K562 (cell line): ENCODE results near the gene TMEM88. TPM values are rescaled to one million over a fixed set of nuclear protein-coding genes. Genes with fewer than 3 reads are reported as not detected.

Source experiments
- ATAC-seq: fragments of 200-7000 bp; cut with Tn5 transposase; 3 replicates; pipeline ENCODE4 v1.9.1; 2020; ENCODE audit warnings: moderate library complexity
- BruUV-seq: library from RNA; stranded (reverse); fragments of 400-500 nt; replicated peaks from 2 replicates; lab custom pipeline; 2021; lab: Mats Ljungman, UMichigan
- CTCF ChIA-PET: fragments of 300-600 bp; formaldehyde crosslinking; extraction: SDS; loops from one replicate; lab custom pipeline; 2021; ENCODE audit warnings: low intra/inter-chr PET ratio; lab: Yijun Ruan, JAX
- POLR2A ChIA-PET: fragments of 300-600, 350-650 bp; sonication (Branson Sonifier 250); formaldehyde crosslinking; extraction: SDS; loops from one replicate; lab custom pipeline; 2021; ENCODE audit warnings: antibody characterized with exemption, inconsistent platforms; lab: Yijun Ruan, JAX
- DNase-seq, 4 experiments: peaks; one replicate each; pipeline versions ENCODE4 v3.0.0 to v3.0.0-alpha.2; 2011 to 2018; ENCODE audit warnings: low spot score in 3 of 4, mixed read lengths in 3 of 4; ENCODE audit errors: extremely low read depth in 1 of 4
- FAIRE-seq: peaks from 2 replicates; lab custom pipeline; 2011; peaks lifted over from hg19 to GRCh38; lab: Jason Lieb, UNC
- H2AFZ ChIP-seq: 2 replicates; pipeline ENCODE4 v1.6.0; 2011; ENCODE audit warnings: low read depth, low read length, control low read depth, inconsistent platforms
- H3K27ac ChIP-seq: fragments of 200-600 bp; 3 replicates; pipeline ENCODE4 v1.8.0; 2011; ENCODE audit warnings: low read depth, mild to moderate bottlenecking, control low read depth, inconsistent platforms, low read length, moderate library complexity, mixed read lengths; ENCODE audit errors: extremely low read depth
- H3K27me3 ChIP-seq, 2 experiments: fragments of 300-600 bp in 1 of 2; 2 replicates in 1 of 2; 3 replicates in 1 of 2; pipeline versions ENCODE4 v1.6.0 to v1.8.0; 2011; ENCODE audit warnings: inconsistent platforms in 2 of 2, low read length in 2 of 2, mild to moderate bottlenecking in 1 of 2, mixed read lengths in 1 of 2, moderate library complexity in 1 of 2; ENCODE audit not compliant: control insufficient read depth in 2 of 2, insufficient read depth in 2 of 2
- H3K36me3 ChIP-seq: fragments of 300-600 bp; 3 replicates; pipeline ENCODE4 v1.8.0; 2011; ENCODE audit warnings: mild to moderate bottlenecking, low read length, inconsistent platforms; ENCODE audit not compliant: control insufficient read depth, insufficient read depth
- H3K4me1 ChIP-seq, 2 experiments: fragments of 200-600 bp in 1 of 2; replicated peaks in 1 of 2; 2 replicates in 1 of 2; 3 replicates in 1 of 2; pipeline versions ENCODE4 v1.5.1 to v1.8.0; 2011; ENCODE audit warnings: inconsistent platforms in 2 of 2, low read length in 2 of 2, mild to moderate bottlenecking in 1 of 2, mixed read lengths in 1 of 2, moderate library complexity in 1 of 2; ENCODE audit not compliant: control insufficient read depth in 2 of 2, insufficient read depth in 2 of 2
- H3K4me2 ChIP-seq: 2 replicates; pipeline ENCODE4 v1.6.1; 2011; ENCODE audit warnings: low read length, control low read depth, inconsistent platforms, mixed read lengths; ENCODE audit not compliant: insufficient read depth
- H3K4me3 ChIP-seq: fragments of 200-600 bp; sonication (generic), shearing (Covaris generic); 2 replicates; pipeline ENCODE4 v1.5.1; 2016; ENCODE audit warnings: control low read depth, inconsistent platforms
- H3K79me2 ChIP-seq: fragments of 200-600 bp; 3 replicates; pipeline ENCODE4 v1.8.0; 2011; ENCODE audit warnings: low read length, inconsistent platforms; ENCODE audit not compliant: control insufficient read depth, insufficient read depth
- H3K9ac ChIP-seq, 2 experiments: 2 replicates each; pipeline versions ENCODE4 v1.6.0 to v1.6.1; 2011; ENCODE audit warnings: low read depth in 2 of 2, low read length in 2 of 2, control low read depth in 1 of 2, inconsistent platforms in 1 of 2, mild to moderate bottlenecking in 1 of 2, mixed read lengths in 1 of 2; ENCODE audit not compliant: insufficient read depth in 1 of 2
- H3K9me1 ChIP-seq: one replicate; pipeline ENCODE4 v1.6.0; 2011; ENCODE audit warnings: inconsistent platforms, mild to moderate bottlenecking, low read length, moderate library complexity; ENCODE audit not compliant: control insufficient read depth, insufficient read depth
- H3K9me3 ChIP-seq: replicated peaks from 2 replicates; pipeline ENCODE4 v1.5.1; 2011; ENCODE audit warnings: low read depth, low read length, inconsistent platforms; ENCODE audit not compliant: control insufficient read depth, insufficient read depth
- H4K20me1 ChIP-seq: replicated peaks from 2 replicates; pipeline ENCODE4 v1.6.1; 2011; ENCODE audit warnings: low read length, inconsistent platforms, mixed read lengths; ENCODE audit not compliant: control insufficient read depth, insufficient read depth
- NRF1 ChIP-seq, 2 experiments: fragments of 450-650 bp; IDR thresholded peaks in 1 of 2; conservative IDR thresholded peaks in 1 of 2; 2 replicates each; pipeline ENCODE4 v1.6.1; 2014; ENCODE audit warnings: mild to moderate bottlenecking in 2 of 2
- TBL1XR1 ChIP-seq, 2 experiments: IDR thresholded peaks; 2 replicates each; pipeline ENCODE4 v1.6.1; 2012; ENCODE audit warnings: improper control_type of control experiment in 2 of 2, low read length in 2 of 2, mild to moderate bottlenecking in 1 of 2
- ZKSCAN1 ChIP-seq: fragments of 150-350 bp; IDR thresholded peaks from 2 replicates; pipeline ENCODE4 v1.6.1; 2016; ENCODE audit warnings: low read depth, low read length
- ZNF76 ChIP-seq: fragments of 250-450 bp; sonication (Bioruptor Pico); IDR thresholded peaks from 2 replicates; pipeline ENCODE4 v1.4.0; 2020; ENCODE audit warnings: mild to moderate bottlenecking, moderate library complexity, borderline replicate concordance
- WGBS: fragments of 100-300 bp; shearing (Covaris generic); methylation state at CpG from one replicate; pipeline ENCODE4 v1.1.6; 2016; ENCODE audit warnings: low coverage, mixed read lengths; ENCODE audit not compliant: insufficient coverage; ENCODE audit errors: missing lambda C conversion rate; 5-methylcytosine and 5-hydroxymethylcytosine counted together
- in situ Hi-C: fragments of 300-500 bp; cut with MboI; formaldehyde crosslinking; loops from 4 replicates; pipeline ENCODE4 v1.15.0; 2018; ENCODE audit warnings: inconsistent platforms, mixed read lengths
- intact Hi-C: fragments of 100-400 bp; cut with micrococcal nuclease; formaldehyde crosslinking; loops from 2 replicates; pipeline ENCODE4 v1.14.2; 2022
- polyA plus RNA-seq, 8 experiments: library from polyadenylated mRNA; depleted of rRNA in 4 of 8; stranded (reverse) in 5 of 8; unstranded in 3 of 8; fragments of >200 nt; fragmentation: Nextera tagmentation in 2 of 8; fragmentation: Illumina TruSeq in 1 of 8; extraction: Ambion mirVana in 2 of 8; extraction: Trizol in 1 of 8; gene quantifications; 2 replicates each; pipeline versions ENCODE4 v1.2.1 to v1.2.3, GENCODE V29; 2011 to 2014; ENCODE audit warnings: inconsistent platforms in 1 of 8, missing spikeins in 1 of 8
- total RNA-seq, 7 experiments: library from RNA; depleted of rRNA in 6 of 7; stranded (reverse); fragments of >200 nt in 6 of 7; fragmentation: Illumina TruSeq in 2 of 7; extraction: Trizol in 2 of 7; gene quantifications; 2 replicates each; pipeline versions ENCODE4 v1.2.1 to v1.2.3, GENCODE V29; 2011 to 2021; ENCODE audit warnings: low replicate concordance in 1 of 7

The TMEM88 gene
- total and polyA plus RNA-seq, 9 of the 15 experiments (the other 6 are each of a cell fraction or from before 2014, with no cell fraction given) = 0.10 to 1.4 (median 0.36) TPM; not detected in 3

GRCh38 chr17:7850701-7851437 is 4.0 kb upstream of the TMEM88 start:
- Histone ChIP-seq H3K9ac (no peak overlapping the region), H3K27ac (no peak overlapping the region), H3K4me1 (peaks cover 0 to 30% of the 10 kb centered on the region in 2 experiments; a peak in 2 of 5 replicates), H3K36me3 (peaks cover 62% of the 10 kb centered on the region; the same call in 2 of the 3 replicates), H3K79me2 (peaks cover 3% of the 10 kb centered on the region; the same call in 1 of the 3 replicates)
- BruUV-seq = no TSS peak
- intact Hi-C loops = loop anchor here (10.0 kb wide), 1 partner anchor 106 kb away; no protein-coding TSS in a partner anchor
- ChIA-PET POLR2A (interaction anchor here (1.0 to 1.4 kb wide), 3 partner anchors 9 to 20 kb away, joined by 4 to 8 read pairs (median 4); no protein-coding TSS in a partner anchor), CTCF (interaction anchor here (1.3 kb wide), 1 partner anchor 29 kb away, joined by 8 read pairs; no protein-coding TSS in a partner anchor)
- in situ Hi-C loops = no loop called here
- ATAC-seq (no peak), DNase-seq (no peak)
- 97% methylated on average over 10 of the region's 17 CpGs for WGBS
- no peak for TF ChIP-seq NRF1 (conservative IDR thresholded peaks at IDR 0.05 in 1 of 2, IDR thresholded peaks at IDR 0.05 in 1 of 2)
- TF ChIP-seq ZNF76 = no peak
- 0 out of 2 replicates have a peak, but pooled peaks have one; percentile 57 for TF ChIP-seq ZKSCAN1
- TF ChIP-seq TBL1XR1 (IDR thresholded peaks at IDR 0.05; ENCODE audit: low read length in 2 of 2) = no peak
- TF ChIP-seq, all 486 proteins: peak for 1
- Histone ChIP-seq H3K4me2 (no peak overlapping the region), H2AFZ (no peak overlapping the region), H3K9me1 (no peaks in the 10 kb centered on the region), H3K4me3 (no peak overlapping the region), H4K20me1 (no peaks in the 10 kb centered on the region), H3K27me3 (no peaks in the 10 kb centered on the region), H3K9me3 (no peaks in the 10 kb centered on the region)
- no peak for FAIRE-seq
